Activated CD8-positive, alpha-beta memory T cell treated with anti-CD3 and anti-CD28 coated beads for 24 hours (primary cell): Measurements from ENCODE around the gene TMEM269.

Experiments
- DNase-seq: peaks from one replicate; pipeline ENCODE4 v3.0.0-alpha.2; 2020

The TMEM269 gene, protein sequence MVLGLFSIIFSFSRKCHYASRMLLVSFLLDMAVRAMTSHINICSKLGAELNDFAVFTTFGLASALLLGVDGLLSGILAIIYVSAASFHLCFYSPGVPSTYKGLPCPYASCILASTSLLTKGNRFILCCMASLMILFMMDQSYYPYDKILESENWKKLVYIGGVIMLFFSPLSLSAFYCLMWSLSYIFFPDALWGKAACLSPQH

DNA sequence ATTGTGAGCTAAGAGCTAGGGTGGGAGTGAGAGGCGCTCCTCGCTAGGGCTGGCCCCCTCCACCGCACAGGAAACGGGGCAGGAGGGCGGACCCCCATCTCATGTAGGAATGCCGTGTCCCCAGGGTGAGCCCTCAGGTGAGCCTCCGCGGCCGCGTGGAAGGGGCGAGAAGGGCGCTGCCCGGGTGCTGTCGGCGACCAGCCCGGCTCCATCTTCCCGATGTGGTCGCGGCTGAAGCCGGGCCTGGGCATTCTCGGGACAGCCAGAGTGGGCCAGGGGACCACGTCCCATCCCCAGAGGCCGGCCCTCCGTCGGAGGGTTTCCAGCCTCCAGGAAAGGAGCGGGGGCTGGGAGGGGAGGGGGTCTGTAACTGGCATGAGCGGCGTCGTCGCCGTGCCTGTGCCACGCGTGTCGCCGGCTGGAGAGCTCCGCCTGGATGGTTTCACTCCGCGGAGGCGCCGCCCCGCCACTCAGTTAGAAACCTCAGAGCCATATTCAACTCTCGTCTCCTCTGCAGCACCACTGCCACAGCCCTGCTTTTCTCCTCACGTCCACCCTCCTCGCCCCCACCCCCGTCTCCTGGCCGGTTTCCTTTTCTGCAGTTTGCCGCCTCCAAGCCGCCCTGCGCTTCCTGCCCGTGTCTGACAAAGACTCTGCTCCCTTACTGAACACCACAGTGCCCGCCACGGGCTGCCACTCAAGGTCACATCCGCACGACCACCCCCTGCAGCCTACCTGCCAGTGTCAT is at the start of gene TMEM269:
Gene TMEM269 (plus strand): TSS at position 46 of the 748 bp plus-strand sequence. CDS start 4,903 bp downstream, outside the sequence.
- peak; percentile 77 for DNase-seq

DNA sequence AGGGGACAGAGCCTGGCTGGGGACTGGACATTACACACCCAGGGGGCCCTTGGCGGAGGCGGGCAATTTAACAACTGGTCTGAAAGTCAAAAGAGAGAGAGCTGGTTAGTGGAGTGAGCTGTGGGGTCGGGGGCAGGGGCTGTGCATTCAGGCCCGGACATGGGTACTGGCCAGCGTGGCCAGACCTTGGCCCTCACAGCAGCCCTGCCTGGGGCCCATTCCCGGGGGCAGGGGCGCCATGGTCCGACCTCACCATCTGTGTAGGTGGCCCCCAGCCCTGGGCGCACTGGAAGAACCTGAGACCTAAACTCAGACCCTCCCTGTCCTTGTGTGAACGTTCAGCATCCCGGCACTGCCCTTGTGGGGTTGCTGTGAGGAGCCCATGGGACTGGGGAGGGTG is 49.7 kb upstream of the TMEM269 start:
- no peak for DNase-seq

DNA sequence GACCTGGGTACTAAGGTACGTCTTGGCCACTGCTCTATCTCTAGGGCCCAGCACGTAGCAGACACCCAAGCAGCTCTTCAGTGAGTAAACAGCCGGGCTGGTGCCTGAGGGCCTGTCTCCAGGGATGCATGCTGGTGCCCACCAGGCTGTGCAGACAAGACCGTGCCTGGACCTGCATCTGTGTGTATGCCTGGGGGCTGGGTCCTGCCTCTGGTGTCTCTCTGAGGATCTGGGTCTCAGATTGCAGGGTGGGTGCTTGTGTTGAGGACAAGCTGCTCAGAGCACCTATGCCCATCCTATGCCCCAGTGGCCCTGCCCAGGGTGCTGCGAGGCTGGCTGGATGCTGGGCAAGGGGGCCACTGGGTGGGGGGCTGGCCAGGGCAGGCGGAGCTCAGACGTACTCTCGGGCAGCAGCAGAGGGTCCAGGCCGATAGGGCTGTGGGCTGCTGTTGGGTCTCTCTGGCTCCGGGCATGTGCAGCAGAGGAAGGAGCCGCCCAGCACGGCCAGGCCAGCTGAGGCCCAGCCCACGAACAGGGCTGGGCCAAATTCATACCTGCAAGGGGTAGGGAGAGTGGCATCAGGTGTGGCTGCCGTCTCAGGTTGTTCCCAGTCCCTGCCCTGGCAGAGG is 49.2 kb upstream of the TMEM269 start:
- DNase-seq = no peak

DNA sequence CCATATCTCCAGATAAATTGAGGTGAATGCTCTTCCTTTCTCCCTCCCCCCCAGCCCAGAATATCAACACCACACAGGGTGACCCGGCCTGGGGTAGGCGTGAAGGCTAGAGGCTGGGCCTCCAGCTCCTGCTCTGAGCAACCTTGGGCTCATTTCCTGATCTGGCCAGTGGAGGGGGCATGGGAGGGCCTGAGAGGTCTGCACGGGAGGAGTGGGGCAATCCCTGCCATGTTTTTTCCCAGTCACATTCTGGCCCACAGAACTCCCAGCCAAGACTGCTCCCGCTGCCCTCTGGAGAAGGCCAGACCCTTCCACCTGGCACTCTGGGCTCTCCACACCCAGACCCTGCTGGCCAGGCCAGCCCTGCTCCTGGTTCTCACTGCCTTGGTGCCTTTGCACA is 48.6 kb upstream of the TMEM269 start:
- no peak for DNase-seq

DNA sequence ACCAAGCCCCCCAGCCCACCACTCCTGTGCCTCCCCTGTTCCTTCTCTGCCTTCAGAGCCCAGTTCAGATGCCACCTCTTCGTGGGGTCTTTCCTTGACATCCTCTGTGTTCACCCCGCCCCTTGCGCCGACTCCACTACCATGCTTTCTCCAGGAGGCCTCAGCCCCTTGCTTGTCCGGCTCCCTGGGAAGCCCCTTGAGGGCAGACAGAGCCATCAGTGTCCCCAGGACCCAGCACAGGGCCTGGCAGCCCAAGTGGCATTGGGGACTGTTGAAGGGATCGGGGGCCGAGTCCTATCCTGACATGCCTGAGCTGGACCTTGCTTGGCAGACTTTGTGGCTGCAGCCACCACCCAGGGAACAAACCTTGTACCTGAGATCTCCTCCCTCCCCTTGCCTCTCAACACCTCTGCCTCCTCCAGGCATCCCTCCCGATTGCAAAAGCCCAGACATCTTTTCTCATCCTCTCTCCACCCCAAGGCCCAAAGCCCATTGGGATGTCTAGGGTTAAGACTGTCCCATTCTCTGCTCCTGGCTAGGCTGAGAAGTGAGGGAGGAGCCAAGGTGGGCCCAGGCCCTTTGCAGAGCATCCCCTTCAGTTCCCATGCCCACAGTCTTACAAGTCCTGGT is 48.1 kb upstream of the TMEM269 start:
- DNase-seq = no peak

DNA sequence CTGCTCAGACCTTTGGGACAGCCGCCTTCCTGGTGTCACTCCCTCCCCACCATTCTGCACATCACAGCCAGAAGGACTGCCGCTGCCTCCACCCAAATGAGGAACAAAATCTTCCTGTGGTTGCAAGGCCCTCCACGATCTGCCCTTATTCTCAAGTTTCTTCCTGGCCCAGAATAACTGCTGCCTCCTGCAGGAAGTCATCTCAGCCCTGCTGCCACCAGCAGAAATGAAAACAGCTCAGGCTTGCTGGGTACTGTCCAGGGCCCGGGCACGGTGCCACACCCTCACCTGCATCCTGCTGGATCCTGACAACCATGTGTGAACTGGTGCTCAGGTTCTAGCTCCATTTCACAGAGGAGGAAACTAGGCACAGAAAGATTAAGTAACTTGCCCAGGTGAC is 47.5 kb upstream of the TMEM269 start:
- DNase-seq = no peak

DNA sequence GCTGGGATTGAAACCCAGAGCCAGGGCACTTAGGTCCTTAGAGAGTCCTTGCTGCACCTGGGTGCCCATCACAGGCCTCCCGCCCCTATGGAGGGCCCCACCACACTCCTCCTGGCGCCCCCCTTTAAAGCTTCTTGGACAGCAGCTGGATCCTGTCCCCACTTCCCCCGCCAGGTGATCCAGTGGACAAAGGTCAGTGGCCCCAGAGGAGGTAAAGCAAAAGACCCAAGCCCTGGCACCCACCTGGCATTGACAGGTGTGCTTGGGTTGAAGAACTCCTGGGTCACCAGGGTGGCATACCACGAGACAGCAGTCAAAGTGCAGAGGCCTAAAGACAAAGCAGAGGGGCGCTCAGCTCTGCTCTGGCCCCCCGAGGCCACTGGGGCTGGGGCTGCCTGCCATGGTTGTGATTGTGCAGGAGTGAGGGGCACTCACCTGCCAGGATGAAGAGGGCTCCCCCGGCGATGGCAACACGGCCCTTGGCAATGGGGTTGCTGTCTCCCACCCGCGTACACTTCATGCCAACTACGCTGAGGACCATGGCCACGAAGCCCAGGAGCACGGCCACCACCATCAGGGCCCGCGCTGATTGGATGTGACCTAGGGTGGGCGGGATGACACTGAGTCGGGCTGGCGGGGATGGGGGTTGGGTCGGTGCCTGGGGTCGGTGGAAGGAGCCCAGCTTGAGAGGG is 46.7 kb upstream of the TMEM269 start:
- DNase-seq = no peak

DNA sequence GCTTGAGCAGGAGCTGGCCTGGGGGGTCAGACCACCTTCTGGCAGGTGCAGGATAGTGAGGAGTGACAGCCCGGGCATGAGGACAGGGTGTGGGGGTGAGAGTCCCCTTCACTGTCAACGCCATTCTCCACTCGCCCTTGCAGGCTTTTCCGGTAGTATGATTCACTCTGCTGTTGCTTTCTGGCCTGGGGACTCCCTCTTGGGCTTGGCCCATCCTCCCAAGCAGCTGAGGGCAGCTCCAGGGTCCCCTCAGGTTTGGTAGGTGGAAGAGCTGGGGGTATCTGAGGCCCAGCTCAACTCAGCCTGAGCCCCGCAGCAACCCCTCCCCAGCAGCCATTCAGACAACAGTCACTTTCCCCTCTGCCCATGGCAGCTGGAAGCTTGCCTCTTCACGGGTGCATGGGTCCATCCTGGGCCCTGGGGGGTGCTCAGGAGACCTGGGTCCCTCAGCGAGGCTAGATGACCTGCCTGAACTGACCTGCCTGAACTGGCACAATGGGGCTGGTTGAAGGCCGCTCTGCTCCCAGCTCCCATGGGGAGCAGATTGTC is 46.0 kb upstream of the TMEM269 start:
- DNase-seq = no peak

DNA sequence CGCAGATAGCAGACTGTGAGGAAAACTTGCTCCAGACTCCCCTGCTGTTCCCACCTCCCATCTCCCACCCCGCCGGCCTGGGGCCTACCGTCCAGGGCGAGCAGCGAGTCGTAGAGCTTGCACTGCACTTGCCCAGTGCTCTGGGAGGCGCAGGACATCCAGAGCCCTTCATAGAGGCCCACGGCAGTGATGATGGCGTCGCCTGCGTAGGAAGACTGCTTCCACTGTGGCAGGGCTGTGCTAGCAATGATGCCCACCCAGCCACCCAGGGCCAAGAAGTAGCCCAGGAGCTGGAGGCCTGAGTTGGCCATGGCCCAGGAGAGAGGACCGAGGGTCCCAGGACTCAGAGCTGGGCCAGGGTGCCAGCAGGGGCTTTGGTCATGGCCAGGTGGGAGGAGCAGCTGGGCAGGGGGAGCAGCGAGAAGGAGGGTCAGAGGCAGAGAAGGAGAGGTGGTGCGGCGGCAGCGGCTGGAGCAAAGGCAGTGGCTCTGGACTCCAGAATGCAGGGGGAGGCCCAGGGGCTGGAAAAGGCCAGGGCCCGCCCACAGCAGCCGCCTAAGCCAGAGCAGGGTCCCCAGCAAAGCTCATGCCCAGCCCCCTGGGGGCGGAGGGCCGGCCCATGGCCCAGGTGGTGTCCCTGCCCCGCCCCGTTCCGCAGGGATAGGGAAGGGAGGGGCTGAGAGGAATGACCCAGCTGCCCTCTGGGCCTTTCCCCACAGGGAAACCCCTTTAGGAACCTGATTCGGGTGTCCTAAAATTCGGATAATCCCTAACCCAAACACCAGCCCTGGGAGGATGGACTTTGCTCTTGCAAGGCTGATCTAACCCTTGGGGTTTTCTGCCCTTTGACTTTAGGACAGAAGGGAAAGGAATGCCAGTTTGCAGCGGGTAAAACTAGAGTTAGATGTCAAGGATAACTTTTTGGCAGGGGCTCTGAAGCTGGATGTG is 44.8 kb upstream of the TMEM269 start, which contains the start of gene CLDN19:
Gene CLDN19 (minus strand): TSS at position 484 of the 948 bp plus-strand sequence. CDS start 173 bp downstream, at position 311.
- DNase-seq = no peak

DNA sequence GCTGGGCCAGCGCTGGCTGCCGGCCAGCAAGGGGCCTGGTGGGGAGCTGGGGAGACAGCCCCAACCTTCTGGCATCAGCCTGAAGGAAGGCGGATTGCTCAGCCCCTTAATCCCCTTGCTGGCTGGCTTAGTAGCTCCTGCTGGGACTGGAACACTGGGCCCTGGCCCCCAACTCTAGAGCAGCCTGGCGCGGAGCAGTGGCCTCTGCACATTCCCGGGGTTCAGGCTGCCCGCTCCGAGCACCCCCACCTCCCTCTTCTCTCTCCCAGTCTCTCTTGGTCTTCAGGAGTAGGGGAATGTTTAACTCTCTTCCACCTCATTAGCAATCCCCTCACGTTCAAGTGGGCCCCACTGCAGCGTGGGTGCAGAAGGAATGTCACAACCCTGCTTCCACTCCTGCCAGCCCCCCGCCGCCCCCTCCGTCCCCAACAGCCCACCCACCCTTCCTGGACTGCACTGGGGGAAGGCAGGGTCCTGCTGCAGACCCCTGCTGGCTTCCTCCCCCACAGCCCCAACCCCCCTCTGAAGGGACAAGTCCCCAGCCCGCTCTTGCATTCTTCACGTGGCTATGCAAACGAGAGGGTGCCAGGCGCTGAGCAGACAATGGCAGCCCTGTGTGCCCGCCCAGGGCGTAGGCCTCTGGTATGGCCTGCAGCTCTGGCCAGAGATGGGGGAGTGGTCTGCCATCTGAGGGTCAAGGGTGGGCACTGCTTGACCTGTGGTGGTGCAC is 43.8 kb upstream of the TMEM269 start:
- no peak for DNase-seq

DNA sequence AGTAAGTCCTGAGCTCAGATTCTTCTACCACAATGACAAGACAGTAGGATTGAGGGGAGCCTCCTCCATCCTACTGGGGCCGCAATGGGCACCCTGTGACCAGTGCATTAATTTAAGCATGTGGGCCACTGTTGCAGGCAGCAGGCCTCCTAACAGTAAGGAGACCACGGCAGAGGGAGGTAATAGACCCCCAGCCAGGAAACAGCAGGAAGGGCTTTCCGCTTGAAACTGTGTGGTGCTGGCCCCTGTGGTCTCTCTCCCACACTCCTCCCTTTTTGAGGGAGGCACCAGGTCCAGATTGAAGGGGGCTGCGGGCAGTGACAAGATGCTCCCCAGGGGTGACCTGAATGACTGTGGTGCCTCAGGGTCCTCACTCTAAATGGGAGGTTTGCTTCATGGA is 43.1 kb upstream of the TMEM269 start:
- no peak for DNase-seq

DNA sequence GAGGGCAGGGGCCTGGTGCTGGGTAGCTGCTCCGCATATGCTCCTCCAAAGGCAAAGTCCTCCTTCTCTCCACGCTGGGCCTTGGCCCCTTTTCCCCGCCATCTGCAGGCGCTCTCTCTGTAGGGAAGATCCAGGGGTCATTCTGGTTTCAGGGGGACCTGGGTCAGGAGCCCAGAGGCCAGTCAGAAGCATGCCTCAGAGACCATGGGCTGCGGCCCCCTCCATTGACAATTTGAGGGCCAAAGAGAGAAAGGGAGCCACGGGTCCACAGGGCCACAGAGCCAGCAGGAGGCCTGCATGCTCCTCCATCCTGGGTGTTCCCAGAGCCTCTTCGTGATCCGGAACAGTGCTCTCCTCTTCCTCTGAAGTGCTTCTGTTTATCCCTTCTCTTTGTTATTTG is 42.6 kb upstream of the TMEM269 start:
- no peak for DNase-seq

DNA sequence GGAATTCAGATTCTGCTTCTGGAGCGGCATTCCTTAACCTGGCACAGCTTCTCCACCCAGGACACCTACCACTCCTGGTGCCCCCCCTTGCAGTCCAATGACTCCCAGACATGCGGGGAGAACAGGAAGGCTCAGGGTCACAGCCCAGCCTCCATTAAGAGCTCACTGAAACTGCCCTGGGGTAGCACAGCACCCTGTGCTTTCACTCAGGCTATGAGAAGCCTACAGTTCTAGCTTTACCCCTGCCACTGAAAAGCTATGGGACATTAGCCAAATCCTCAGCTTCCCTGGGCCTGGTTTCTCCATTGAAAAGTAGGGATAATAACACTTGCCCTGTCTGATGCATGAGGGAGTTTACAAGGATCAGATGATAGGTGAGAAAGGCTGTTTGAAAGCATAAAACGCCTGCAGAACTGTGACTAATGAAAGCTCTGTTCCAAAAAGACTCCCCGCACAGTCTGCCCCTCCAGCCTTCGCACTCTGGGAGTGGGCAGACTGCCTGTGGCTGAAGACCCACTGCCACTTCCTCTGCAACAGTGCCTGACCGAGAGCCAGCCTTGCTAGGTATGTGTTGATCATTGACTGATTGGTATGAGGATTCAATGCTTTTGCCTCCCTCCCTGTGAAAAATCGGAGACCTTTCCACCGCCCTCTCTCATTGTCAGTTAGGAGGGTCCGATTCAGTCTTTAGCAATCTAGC is 42.0 kb upstream of the TMEM269 start:
- no peak for DNase-seq

DNA sequence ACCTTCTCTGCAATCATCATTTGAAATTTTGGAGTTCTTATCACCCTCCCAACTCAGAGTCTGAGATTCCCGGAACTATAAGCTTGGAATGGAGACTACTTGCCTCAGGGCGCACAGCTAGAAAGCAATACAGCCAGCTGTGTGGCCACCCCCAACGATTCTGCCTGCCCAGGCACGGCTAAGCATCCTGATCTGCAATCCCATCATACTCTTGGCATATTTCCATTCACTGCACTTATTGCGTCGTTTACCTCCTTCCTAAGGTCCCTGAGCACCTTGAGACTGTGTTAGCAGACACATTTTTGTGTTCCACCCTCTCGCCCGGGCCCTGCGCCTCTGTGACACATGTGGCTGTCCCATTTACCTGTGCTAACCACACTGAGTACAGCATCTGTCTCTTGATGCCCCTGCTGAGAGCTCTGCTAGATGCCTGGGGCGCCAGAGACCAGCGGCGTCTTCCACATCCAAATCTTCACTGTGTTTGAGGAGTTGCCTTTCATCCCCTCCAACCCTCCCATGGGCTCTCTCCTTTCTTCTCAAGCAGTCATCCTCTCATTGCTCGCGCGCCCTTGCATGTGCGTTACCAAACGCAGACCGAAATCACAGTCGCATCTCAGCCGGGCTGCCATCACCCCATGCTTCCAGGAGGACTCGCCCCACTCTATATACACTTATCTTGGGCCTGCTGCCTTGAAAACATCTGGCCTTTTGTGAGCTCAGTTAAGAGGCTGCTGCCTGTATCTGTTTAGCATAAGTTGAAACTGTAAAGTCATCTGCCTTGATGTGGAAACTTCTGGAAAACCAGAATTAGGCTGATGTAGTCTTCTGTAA is 41.3 kb upstream of the TMEM269 start:
- DNase-seq = no peak

DNA sequence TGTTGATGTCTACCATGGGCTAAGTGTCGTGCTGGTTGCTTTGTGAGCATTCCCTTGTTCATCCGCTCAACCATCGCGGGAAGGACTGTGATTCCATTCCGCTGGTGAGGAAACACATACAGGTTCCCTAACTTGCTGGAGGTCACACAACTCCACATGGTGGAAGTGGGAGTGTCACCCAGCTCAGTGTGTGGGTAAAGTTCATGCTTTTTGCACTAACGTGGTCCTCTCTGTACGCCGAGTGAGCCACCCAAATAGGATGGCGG is 40.7 kb upstream of the TMEM269 start:
- DNase-seq = no peak

DNA sequence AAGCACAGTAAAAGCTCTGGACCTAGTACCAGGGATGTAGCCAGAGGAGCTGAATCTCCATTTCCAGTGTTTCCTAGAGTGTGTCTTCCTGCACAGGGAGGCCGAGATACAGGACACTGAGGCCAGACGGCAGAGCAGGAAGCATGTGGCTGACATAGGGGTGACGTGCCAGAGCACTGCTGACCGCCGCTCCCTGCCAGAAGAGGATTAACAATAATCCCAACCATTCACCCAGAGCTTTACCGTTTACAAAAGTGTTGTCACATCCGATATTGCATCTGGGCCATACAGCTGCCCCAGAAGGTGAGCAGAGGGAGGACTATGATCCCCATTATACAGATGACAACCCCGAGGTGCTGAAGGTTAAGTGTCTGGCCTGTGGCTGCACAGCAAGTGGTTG is 38.9 kb upstream of the TMEM269 start:
- DNase-seq = no peak

DNA sequence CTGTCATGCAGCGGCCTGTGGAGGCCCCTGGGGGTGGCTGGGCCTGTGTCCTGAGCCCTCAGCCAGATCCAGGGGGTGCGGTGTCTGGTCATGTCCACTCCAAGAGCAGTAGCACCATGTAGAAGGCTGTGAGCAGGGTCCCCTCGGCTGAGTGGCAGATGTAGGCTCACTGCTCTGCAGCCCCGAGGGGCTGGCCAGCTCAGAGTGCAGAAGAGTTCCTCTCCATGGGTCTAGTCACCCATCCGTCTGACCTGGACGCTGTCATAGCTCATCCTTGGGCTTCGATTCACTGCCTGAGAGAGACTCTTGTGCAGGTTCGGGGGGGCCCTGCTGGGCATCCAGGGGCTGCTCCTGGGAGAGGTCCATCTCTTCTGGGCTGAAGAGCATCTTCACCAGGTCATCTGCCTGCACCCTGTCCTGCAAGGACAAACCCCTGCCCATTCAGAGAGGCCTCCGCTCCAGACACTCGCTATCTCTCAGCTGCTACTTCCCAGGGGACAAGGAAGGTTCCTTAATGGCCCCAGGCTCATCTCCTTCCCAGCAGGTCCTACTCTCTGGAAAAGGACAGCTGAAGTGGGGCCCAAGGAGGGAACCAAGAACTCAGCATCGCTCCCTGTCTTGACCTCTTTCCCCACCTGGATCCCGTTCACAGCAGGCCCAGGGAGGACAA is 38.2 kb upstream of the TMEM269 start:
- no peak for DNase-seq

DNA sequence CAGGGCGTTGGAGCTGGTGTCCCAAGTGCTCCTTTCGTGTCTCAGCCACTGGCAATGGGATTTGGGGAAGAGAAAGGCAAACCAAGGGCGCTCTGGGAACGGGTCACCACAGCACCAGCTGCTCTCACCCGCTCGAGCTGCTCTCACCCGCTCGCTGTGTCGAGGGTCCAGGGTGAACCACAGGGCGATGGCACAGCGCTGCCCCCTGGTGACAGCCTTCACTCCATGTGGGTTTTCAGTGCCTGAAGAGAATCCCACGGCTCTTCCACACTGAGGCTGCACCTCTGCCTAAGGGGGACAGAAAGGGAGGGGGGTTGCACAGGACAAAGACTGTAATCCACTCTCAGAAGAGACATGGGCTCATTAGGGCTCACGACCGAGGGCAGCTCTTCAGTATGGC is 37.7 kb upstream of the TMEM269 start:
- DNase-seq = peak; percentile 79

DNA sequence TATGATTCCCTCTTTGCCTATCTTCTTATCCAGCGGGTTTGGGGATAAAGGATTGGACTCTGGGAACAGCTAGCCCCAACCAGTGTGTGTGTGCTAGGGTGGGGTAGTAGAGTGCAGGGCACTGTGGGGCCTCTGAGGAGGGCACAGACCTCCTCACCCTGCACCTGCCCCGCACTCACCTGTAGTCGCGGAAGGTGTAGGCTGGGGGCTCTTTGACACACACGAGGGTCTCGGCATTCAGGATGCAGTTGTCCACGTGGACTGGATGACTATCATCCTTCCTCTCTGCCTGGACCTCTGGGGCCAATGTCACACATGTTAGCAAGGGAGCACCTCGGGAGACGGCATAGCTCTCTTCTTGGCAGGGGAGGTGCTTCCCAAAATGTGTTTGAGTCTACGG is 36.8 kb upstream of the TMEM269 start:
- no peak for DNase-seq
